WI38 (cell line): Measurements from ENCODE around the gene FBXL7.

ENCODE experiments used
- H3K4me3 ChIP-seq: 2 replicates; pipeline ENCODE4 v1.5.1; 2011; ENCODE audit warnings: low read depth, mild to moderate bottlenecking, control low read depth, low read length
- CTCF ChIP-seq: IDR thresholded peaks from 2 replicates; pipeline ENCODE4 v1.5.1; 2012; ENCODE audit warnings: low read depth, mild to moderate bottlenecking, control low read depth, low read length

The FBXL7 gene

DNA sequence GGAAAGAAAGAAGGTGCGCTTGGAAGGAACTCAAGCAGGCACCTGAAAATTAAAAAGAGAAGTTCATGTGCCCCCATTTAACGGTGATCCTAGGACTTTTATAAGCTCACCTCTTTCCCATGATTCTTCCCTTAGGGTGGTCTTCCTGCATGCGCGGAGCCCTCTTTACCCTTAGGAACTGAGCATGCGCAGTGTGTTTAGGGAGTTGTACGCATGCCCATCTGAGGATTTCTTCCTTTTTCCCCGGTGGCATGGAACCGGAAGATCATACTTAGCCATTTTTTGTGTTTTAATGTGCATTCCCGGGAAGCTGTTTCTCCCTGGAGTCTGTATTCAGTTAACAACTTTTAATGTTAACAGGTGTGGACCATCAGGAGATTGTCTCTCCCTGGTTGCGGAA, 119.0 kb downstream of the FBXL7 start:
- H3K4me3 ChIP-seq: no peak overlapping the region
- no peak for TF ChIP-seq CTCF

GRCh38 chr5:15620501-15620900, 120.5 kb downstream of the FBXL7 start:
- no peak overlapping the region for H3K4me3 ChIP-seq
- TF ChIP-seq CTCF: no peak

GRCh38 chr5:15621094-15621493, 121.1 kb downstream of the FBXL7 start:
- H3K4me3 ChIP-seq: no peak overlapping the region
- no peak for TF ChIP-seq CTCF

DNA sequence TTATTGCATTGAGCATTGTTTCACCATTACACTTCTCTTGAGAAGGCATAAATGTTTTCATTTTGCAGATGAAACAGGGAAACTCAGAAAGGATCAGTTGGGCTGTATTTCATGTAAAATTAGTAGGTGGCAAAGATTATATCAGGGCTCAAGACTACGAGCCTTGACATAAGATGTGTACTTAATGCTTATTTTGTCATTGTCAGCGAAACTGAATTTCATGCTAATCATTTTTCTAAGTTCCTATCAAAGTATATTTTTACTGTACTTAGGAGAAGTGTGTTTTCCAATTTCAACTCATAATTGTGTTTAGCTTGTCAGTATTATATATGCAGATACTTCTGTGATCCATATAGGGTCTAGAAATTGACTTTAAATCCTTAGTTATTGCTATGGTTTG, 123.8 kb downstream of the FBXL7 start:
- no peak overlapping the region for H3K4me3 ChIP-seq
- TF ChIP-seq CTCF: no peak

- TF ChIP-seq CTCF: no peak
- no peak overlapping the region for H3K4me3 ChIP-seq
Observed at GRCh38 chr5:15627109-15627508, 127.1 kb downstream of the FBXL7 start.

- no peak overlapping the region for H3K4me3 ChIP-seq
- no peak for TF ChIP-seq CTCF
Observed at GRCh38 chr5:15627647-15628046, 127.7 kb downstream of the FBXL7 start.

DNA sequence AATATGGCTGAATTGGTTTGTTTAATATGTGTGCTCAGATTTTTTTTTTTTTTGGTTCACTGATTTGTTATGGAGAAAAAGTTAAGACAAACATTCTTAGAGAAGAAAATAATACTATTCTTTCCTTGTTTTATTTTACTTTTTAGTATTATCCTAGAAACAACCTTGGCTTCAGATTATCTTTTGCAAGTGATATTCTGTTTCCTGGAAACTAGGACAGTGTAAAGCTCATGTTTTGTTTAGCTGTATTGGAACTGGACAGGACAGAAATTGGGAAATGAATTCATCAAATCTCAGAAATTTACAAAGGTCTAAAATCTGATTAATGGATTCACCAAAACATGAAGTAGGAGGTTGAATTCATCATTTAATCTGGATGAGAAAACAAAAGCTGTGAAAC, 130.5 kb downstream of the FBXL7 start:
- H3K4me3 ChIP-seq: no peak overlapping the region
- no peak for TF ChIP-seq CTCF
